ENCODE data around the gene C9. TPM values are rescaled to one million over a fixed set of nuclear protein-coding genes. Genes with fewer than 3 reads are reported as not detected.

The C9 gene
- total RNA-seq, 6 donors from 2014 or later: 0.31 to 0.51 TPM; not detected in 4

DNA sequence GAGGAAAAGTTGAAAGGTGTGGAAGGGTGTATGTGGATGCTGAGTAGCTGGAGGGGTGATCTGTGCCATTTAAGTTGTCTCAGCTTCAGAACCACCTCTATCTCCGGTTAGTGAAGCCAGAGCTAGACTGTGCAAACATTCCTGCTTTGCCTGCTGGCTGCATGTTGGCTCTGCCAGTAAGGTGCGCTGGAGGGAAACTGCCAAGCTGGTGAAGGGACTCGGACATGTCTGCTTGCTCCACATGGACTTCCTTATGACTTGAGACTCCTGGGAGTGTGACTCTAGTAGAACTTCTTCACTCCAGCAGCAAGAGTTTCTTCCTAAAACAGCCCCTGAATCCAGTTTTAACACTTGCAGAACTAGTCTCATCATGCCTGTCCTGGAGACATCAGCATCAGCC, 32.5 kb upstream of the C9 start:
- peaks cover 27 to 40% (median 32%) of the 10 kb centered on the region in 4 donors for H3K4me1 ChIP-seq
- H3K4me3 ChIP-seq: no peak overlapping the region
- peak overlapping the region in 3 of 4 donors; percentile 69 to 75 (median 72) for H3K27ac ChIP-seq
- no peaks in the 10 kb centered on the region for H3K27me3 ChIP-seq
- no peak for DNase-seq
- TF ChIP-seq EP300 (IDR thresholded peaks at IDR 0.05) (no peak), POLR2A (IDR thresholded peaks at IDR 0.05) (no peak)
- peaks cover 0 to 24% (median 8%) of the 10 kb centered on the region in 4 donors for H3K36me3 ChIP-seq
- 87 to 91% methylated on average over 2 to 3 of the region's 3 CpGs for WGBS, 2 donors
- H3K9me3 ChIP-seq: no peaks in the 10 kb centered on the region
- ATAC-seq (ENCODE audit: low FRiP score in 2 of 2): no peak

- Histone ChIP-seq H3K4me1 (peaks cover 18 to 27% (median 22%) of the 10 kb centered on the region in 4 donors), H3K9me3 (no peaks in the 10 kb centered on the region), H3K27ac (peak overlapping the region in 3 of 4 donors; percentile 26 to 55 (median 32)), H3K27me3 (no peaks in the 10 kb centered on the region), H3K4me3 (no peak overlapping the region), H3K36me3 (peaks cover 0 to 38% (median 17%) of the 10 kb centered on the region in 4 donors)
- ATAC-seq (ENCODE audit: low FRiP score in 2 of 2): no peak
- DNase-seq: no peak
- TF ChIP-seq POLR2AphosphoS5 (IDR thresholded peaks at IDR 0.05): no peak
- TF ChIP-seq EP300 (IDR thresholded peaks at IDR 0.05): no peak
- TF ChIP-seq CTCF (IDR thresholded peaks at IDR 0.05): no peak
- TF ChIP-seq POLR2A (IDR thresholded peaks at IDR 0.05): no peak
Observed at GRCh38 chr5:39395521-39395920, 31.2 kb upstream of the C9 start.

DNA sequence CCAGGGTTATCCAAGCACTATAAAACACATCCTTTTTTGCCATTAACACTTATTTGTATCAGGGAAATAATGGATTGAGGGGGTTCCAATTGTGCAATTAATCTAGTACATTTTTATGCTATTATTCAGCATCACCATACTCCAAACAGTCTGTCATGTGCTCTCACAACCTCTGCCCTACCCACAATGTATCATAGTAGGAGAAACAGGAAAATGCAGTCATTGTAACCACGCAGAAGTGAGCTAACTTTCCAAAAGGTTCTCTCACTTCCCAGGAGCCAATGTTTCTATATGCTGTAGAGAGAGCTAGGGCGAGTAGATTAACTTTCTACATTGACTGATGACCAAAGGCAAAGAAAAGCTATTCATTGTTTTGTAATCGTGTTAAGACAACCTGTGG, 30.7 kb upstream of the C9 start:
- Histone ChIP-seq H3K27me3 (no peaks in the 10 kb centered on the region), H3K27ac (peak overlapping the region in 3 of 4 donors; percentile 26 to 55 (median 32)), H3K4me1 (peaks cover 15 to 22% (median 18%) of the 10 kb centered on the region in 4 donors), H3K4me3 (no peak overlapping the region), H3K36me3 (peaks cover 4 to 43% (median 19%) of the 10 kb centered on the region in 4 donors), H3K9me3 (no peaks in the 10 kb centered on the region)
- DNase-seq (no peak), ATAC-seq (ENCODE audit: low FRiP score in 2 of 2) (peak in 1 of 2 donors; percentile 53)
- 48 to 70% methylated on average over 3 of the region's 3 CpGs for WGBS, 2 donors
- TF ChIP-seq EP300 (IDR thresholded peaks at IDR 0.05) (peak in 1 of 4 donors; percentile 76), POLR2A (IDR thresholded peaks at IDR 0.05) (no peak), CTCF (IDR thresholded peaks at IDR 0.05) (no peak), POLR2AphosphoS5 (IDR thresholded peaks at IDR 0.05) (no peak)

DNA sequence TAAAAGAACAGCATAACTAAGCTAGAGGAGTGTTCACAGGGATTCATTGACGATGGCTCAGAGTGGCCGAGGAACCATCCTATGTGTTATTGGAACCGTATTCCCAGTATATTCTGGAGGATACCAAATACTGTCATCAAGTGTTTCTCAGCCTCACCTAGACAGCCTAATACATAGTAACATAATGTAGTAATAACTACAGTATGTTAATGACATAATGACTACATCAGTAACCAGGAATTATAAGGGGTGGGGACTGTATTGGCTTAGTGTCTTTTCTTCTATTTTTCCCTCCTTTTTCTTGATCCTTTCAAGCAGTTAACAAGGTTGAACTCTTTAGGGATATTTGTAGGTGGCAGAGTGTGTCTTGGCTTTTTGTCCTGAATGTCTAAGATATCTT, 26.6 kb upstream of the C9 start:
- no peak overlapping the region for H3K27ac ChIP-seq
- H3K36me3 ChIP-seq: peaks cover 4 to 65% (median 16%) of the 10 kb centered on the region in 4 donors
- H3K4me3 ChIP-seq: no peak overlapping the region
- no peaks in the 10 kb centered on the region for H3K9me3 ChIP-seq
- DNase-seq: no peak
- no peak for TF ChIP-seq CTCF (IDR thresholded peaks at IDR 0.05)
- TF ChIP-seq POLR2AphosphoS5 (IDR thresholded peaks at IDR 0.05): no peak
- no peak for TF ChIP-seq EP300 (IDR thresholded peaks at IDR 0.05)
- no peak for TF ChIP-seq POLR2A (IDR thresholded peaks at IDR 0.05)
- no peaks in the 10 kb centered on the region for H3K27me3 ChIP-seq
- H3K4me1 ChIP-seq: peaks cover 0 to 6% (median 3%) of the 10 kb centered on the region in 4 donors
- no peak for ATAC-seq (ENCODE audit: low FRiP score in 2 of 2)
- WGBS, 2 donors: 97 to 98% methylated on average over 3 of the region's 3 CpGs

DNA sequence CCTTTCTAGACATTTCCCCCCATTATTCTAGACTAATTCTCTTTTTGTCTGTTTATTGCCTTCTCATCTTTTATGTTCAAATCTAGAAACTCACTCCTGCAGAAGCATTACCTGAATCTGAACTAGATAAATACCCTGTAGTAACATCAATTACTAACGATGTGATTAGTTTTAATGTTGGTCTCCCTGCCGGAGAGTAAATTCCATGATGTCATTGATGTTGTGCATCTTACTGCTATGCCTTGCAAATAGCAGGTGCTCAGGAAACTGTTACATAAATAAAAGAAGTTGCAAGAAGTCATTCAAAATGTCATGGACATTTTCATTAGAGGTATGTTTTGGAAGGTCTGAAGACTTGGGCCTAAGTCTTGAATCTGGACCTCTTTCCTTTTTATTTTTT, 23.0 kb upstream of the C9 start:
- H3K27ac ChIP-seq: no peak overlapping the region
- TF ChIP-seq EP300 (IDR thresholded peaks at IDR 0.05): no peak
- TF ChIP-seq CTCF (IDR thresholded peaks at IDR 0.05): no peak
- TF ChIP-seq POLR2A (IDR thresholded peaks at IDR 0.05): no peak
- TF ChIP-seq POLR2AphosphoS5 (IDR thresholded peaks at IDR 0.05): no peak
- WGBS, 2 donors: 85 to 86% methylated on average over 2 of the region's 2 CpGs
- H3K9me3 ChIP-seq: no peaks in the 10 kb centered on the region
- H3K27me3 ChIP-seq: no peaks in the 10 kb centered on the region
- DNase-seq (no peak), ATAC-seq (ENCODE audit: low FRiP score in 2 of 2) (no peak)
- H3K36me3 ChIP-seq: peaks cover 4 to 64% (median 23%) of the 10 kb centered on the region in 4 donors
- H3K4me1 ChIP-seq: peaks cover 0 to 6% (median 0%) of the 10 kb centered on the region in 4 donors
- H3K4me3 ChIP-seq: no peak overlapping the region
